G401 (cell line): Measurements from ENCODE around the gene FGD5. TPM values are rescaled to one million over a fixed set of nuclear protein-coding genes. Genes with fewer than 3 reads are reported as not detected.

Experiments
- DNase-seq: peaks from one replicate; pipeline ENCODE4 v3.0.0-alpha.2; 2015; ENCODE audit warnings: low spot score
- in situ Hi-C: cut with HindIII; loops from 2 replicates; pipeline ENCODE4 v1.10.0; 2016; ENCODE audit warnings: low sequenced_read_pairs, mixed read lengths
- total RNA-seq: library from RNA; depleted of rRNA; stranded (reverse); fragments of >200 nt; shearing (Covaris generic); gene quantifications from 2 replicates; pipeline ENCODE4 v1.2.3, GENCODE V29; 2014; rRNA removed

The FGD5 gene
- total RNA-seq = 0.25 and 0.58 TPM in 2 replicates

- DNase-seq = no peak
- in situ Hi-C loops = no loop called here
Observed at GRCh38 chr3:14818804-14819500, at the start of gene FGD5. Gene FGD5 (plus strand): TSS chr3:14818962. CDS start chr3:14819072, 110 bp downstream.

GRCh38 chr3:14769544-14770325 lies 49.0 kb upstream of the FGD5 start:
- DNase-seq = no peak
- in situ Hi-C loops = no loop called here

- DNase-seq = no peak
- in situ Hi-C loops = no loop called here
Observed at GRCh38 chr3:14770591-14770990, 48.2 kb upstream of the FGD5 start.

GRCh38 chr3:14771593-14772497 lies 46.9 kb upstream of the FGD5 start:
- DNase-seq = no peak
- in situ Hi-C loops = no loop called here

GRCh38 chr3:14772533-14773138 lies 46.1 kb upstream of the FGD5 start:
- in situ Hi-C loops = no loop called here
- DNase-seq = no peak

- in situ Hi-C loops = no loop called here
- no peak for DNase-seq
Observed at GRCh38 chr3:14773281-14773680, 45.5 kb upstream of the FGD5 start.

GRCh38 chr3:14773691-14774128 lies 45.1 kb upstream of the FGD5 start:
- in situ Hi-C loops = no loop called here
- DNase-seq = no peak

- in situ Hi-C loops = no loop called here
- no peak for DNase-seq
Observed at GRCh38 chr3:14774431-14774830, 44.3 kb upstream of the FGD5 start.

GRCh38 chr3:14775011-14775410 lies 43.8 kb upstream of the FGD5 start:
- in situ Hi-C loops = no loop called here
- no peak for DNase-seq

- in situ Hi-C loops = no loop called here
- DNase-seq = no peak
Observed at GRCh38 chr3:14775563-14775962, 43.2 kb upstream of the FGD5 start.

GRCh38 chr3:14779069-14779685 lies 39.6 kb upstream of the FGD5 start:
- in situ Hi-C loops = no loop called here

GRCh38 chr3:14780927-14781507 lies 37.7 kb upstream of the FGD5 start:
- in situ Hi-C loops = no loop called here
- peak; percentile 19 for DNase-seq

More at GRCh38 chr3:14779069-14779685, 39.6 kb upstream of the FGD5 start:
- no peak for DNase-seq

- in situ Hi-C loops = no loop called here
Observed at GRCh38 chr3:14783480-14784086, 35.2 kb upstream of the FGD5 start.

GRCh38 chr3:14784087-14784681 lies 34.6 kb upstream of the FGD5 start:
- in situ Hi-C loops = no loop called here
- no peak for DNase-seq

More at GRCh38 chr3:14783480-14784086, 35.2 kb upstream of the FGD5 start:
- DNase-seq = no peak

GRCh38 chr3:14785207-14786155 lies 33.3 kb upstream of the FGD5 start:
- in situ Hi-C loops = no loop called here
- DNase-seq = no peak

GRCh38 chr3:14786369-14786768 lies 32.4 kb upstream of the FGD5 start:
- in situ Hi-C loops = no loop called here
- no peak for DNase-seq

- DNase-seq = no peak
- in situ Hi-C loops = no loop called here
Observed at GRCh38 chr3:14787630-14788029, 31.1 kb upstream of the FGD5 start.
